ENCODE measurements around the gene HDAC2. TPM values are rescaled to one million over a fixed set of nuclear protein-coding genes. Genes with fewer than 3 reads are reported as not detected.

The HDAC2 gene
- total and polyA plus RNA-seq, 2 of the 13 experiments (the other 11 are each of a cell fraction or from before 2014, with no cell fraction given), result 99.6 to 114 TPM

GRCh38 chr6:113925378-113925777, 45.6 kb downstream of the HDAC2 start:
- Histone ChIP-seq H3K36me3 (replicated peaks in 1 of 2; ENCODE audit: control insufficient read depth in 1 of 2, insufficient read depth in 2 of 2, low read length in 2 of 2) (no peaks in the 10 kb centered on the region), H3K9me3 (ENCODE audit: low read length) (no peaks in the 10 kb centered on the region), H3K79me2 (ENCODE audit: insufficient read depth, low read length) (no peaks in the 10 kb centered on the region), H3K4me3 (replicated peaks in 1 of 3; ENCODE audit: insufficient read depth in 1 of 3, low read depth in 2 of 3, low read length in 3 of 3) (no peak overlapping the region), H4K20me1 (ENCODE audit: insufficient read depth, low read length) (no peaks in the 10 kb centered on the region), H3K4me1 (ENCODE audit: insufficient read depth, low read length) (peaks cover 12% of the 10 kb centered on the region), H2AFZ (ENCODE audit: low read length) (no peak overlapping the region), H3K27ac (ENCODE audit: extremely low read length, insufficient read depth, low read length) (no peak overlapping the region), H3K27me3 (ENCODE audit: control insufficient read depth in 1 of 2, insufficient read depth in 2 of 2, low read length in 2 of 2) (no peaks in the 10 kb centered on the region), H3K4me2 (ENCODE audit: low read depth, low read length) (no peak overlapping the region), H3K9ac (ENCODE audit: insufficient read depth, low read depth, low read length) (no peak overlapping the region)
- TF ChIP-seq IKZF5 (CRISPR knock-in tag; IDR thresholded peaks at IDR 0.05), result no peak
- no peak for TF ChIP-seq ZNF274 (CRISPR knock-in tag; IDR thresholded peaks at IDR 0.05)
- no peak for TF ChIP-seq ZSCAN30 (CRISPR knock-in tag; IDR thresholded peaks at IDR 0.05)
- no peak for TF ChIP-seq ZMYM4 (CRISPR knock-in tag; IDR thresholded peaks at IDR 0.05)
- TF ChIP-seq REST (IDR thresholded peaks at IDR 0.05; ENCODE audit: borderline replicate concordance in 1 of 2, low read depth in 1 of 2, low read length in 2 of 2), result no peak
- TF ChIP-seq MED13 (CRISPR knock-in tag; IDR thresholded peaks at IDR 0.05), result no peak
- TF ChIP-seq ZNF605 (CRISPR knock-in tag; IDR thresholded peaks at IDR 0.05), result no peak
- no peak for TF ChIP-seq DZIP1 (CRISPR knock-in tag; IDR thresholded peaks at IDR 0.05)
- no peak for TF ChIP-seq ZBTB7A (CRISPR knock-in tag; IDR thresholded peaks at IDR 0.05)
- no peak for TF ChIP-seq KLF6 (CRISPR knock-in tag; IDR thresholded peaks at IDR 0.05)
- TF ChIP-seq PPARG (CRISPR knock-in tag; conservative IDR thresholded peaks at IDR 0.05), result no peak
- TF ChIP-seq MAF1 (CRISPR knock-in tag; IDR thresholded peaks at IDR 0.05; ENCODE audit: borderline replicate concordance), result no peak
- no TSS peak for BruUV-seq (replicated peaks)
- in situ Hi-C loops (cut with HindIII; ENCODE audit: extremely low pct_ligation_motif_present, low pct_unique_long_range_greater_than_20kb), result no loop called here
- intact Hi-C loops (cut with micrococcal nuclease; ENCODE audit: unreplicated experiment), result no loop called here
- ChIA-PET CTCF (ENCODE audit: low intra/inter-chr PET ratio, low total read pairs) (no interaction called here), POLR2A (no interaction called here)
- FAIRE-seq (no peak), DNase-seq (ENCODE audit: low spot score) (no peak), ATAC-seq (no peak)
- 20% methylated on average over 2 of the region's 2 CpGs for WGBS (ENCODE audit: low lambda C conversion rate)
